ENCODE measurements around the gene REG1B. TPM values are rescaled to one million over a fixed set of nuclear protein-coding genes. Genes with fewer than 3 reads are reported as not detected.

The REG1B gene
- total RNA-seq, 1 experiment from 2014 or later = 2.0 TPM

- Histone ChIP-seq H3K36me3 (ENCODE audit: control insufficient read depth, insufficient read depth, low read length) (no peaks in the 10 kb centered on the region), H3K4me3 (ENCODE audit: low read depth in 2 of 2, low read length in 2 of 2) (no peak overlapping the region), H3K4me1 (ENCODE audit: control insufficient read depth, insufficient read depth, low read length) (no peaks in the 10 kb centered on the region), H3K9me3 (ENCODE audit: control insufficient read depth, insufficient read depth, low read depth, low read length) (no peaks in the 10 kb centered on the region), H3K27ac (ENCODE audit: low read length) (no peak overlapping the region), H3K27me3 (ENCODE audit: control insufficient read depth, insufficient read depth, low read length) (no peaks in the 10 kb centered on the region)
- BruUV-seq (replicated peaks) = no TSS peak
- TF ChIP-seq REST (IDR thresholded peaks at IDR 0.05; ENCODE audit: insufficient read depth in 1 of 2, low read depth in 2 of 2, low read length in 1 of 2) = no peak
- peak; percentile 67; the same call in 1 of the 2 replicates for TF ChIP-seq CTCF (IDR thresholded peaks at IDR 0.05)
- intact Hi-C loops (cut with micrococcal nuclease; ENCODE audit: unreplicated experiment) = loop anchor here (5.0 to 10.0 kb wide), 2 partner anchors 176 to 824 kb away; no protein-coding TSS in a partner anchor
- peak; percentile 78 for ATAC-seq
- POLR2A ChIA-PET = no interaction called here
- in situ Hi-C loops (cut with HindIII; ENCODE audit: low pct_unique_long_range_greater_than_20kb, low sequenced_read_pairs) = no loop called here
- DNase-seq (ENCODE audit: low read depth, low spot score) = no peak
- CTCF ChIA-PET = interaction anchor here (0.8 kb wide), 1 partner anchor 835 kb away, joined by 3 read pairs; no protein-coding TSS in a partner anchor
These were observed 46.8 kb downstream of the REG1B start for GRCh38 chr2:79041032-79041448.

- DNase-seq (ENCODE audit: low read depth, low spot score) (no peak), ATAC-seq (no peak)
- Histone ChIP-seq H3K4me1 (ENCODE audit: control insufficient read depth, insufficient read depth, low read length) (no peaks in the 10 kb centered on the region), H3K4me3 (ENCODE audit: low read depth in 2 of 2, low read length in 2 of 2) (no peak overlapping the region), H3K36me3 (ENCODE audit: control insufficient read depth, insufficient read depth, low read length) (no peaks in the 10 kb centered on the region), H3K9me3 (ENCODE audit: control insufficient read depth, insufficient read depth, low read depth, low read length) (no peaks in the 10 kb centered on the region), H3K27ac (ENCODE audit: low read length) (no peak overlapping the region), H3K27me3 (ENCODE audit: control insufficient read depth, insufficient read depth, low read length) (no peaks in the 10 kb centered on the region)
- in situ Hi-C loops (cut with HindIII; ENCODE audit: low pct_unique_long_range_greater_than_20kb, low sequenced_read_pairs) (no loop called here), intact Hi-C loops (cut with micrococcal nuclease; ENCODE audit: unreplicated experiment) (loop anchor here (5.0 to 10.0 kb wide), 2 partner anchors 177 to 825 kb away; no protein-coding TSS in a partner anchor)
- TF ChIP-seq TCF7L2 (IDR thresholded peaks at IDR 0.05; ENCODE audit: low read depth, low read length) (no peak), POLR2AphosphoS5 (IDR thresholded peaks at IDR 0.05; ENCODE audit: low read depth, low read length) (no peak), REST (IDR thresholded peaks at IDR 0.05; ENCODE audit: insufficient read depth in 1 of 2, low read depth in 2 of 2, low read length in 1 of 2) (no peak), SIN3A (IDR thresholded peaks at IDR 0.05; ENCODE audit: borderline replicate concordance, insufficient read depth, low read depth, low read length) (no peak), CTCF (IDR thresholded peaks at IDR 0.05) (no peak)
- BruUV-seq (replicated peaks) = no TSS peak
- CTCF ChIA-PET = no interaction called here
- POLR2A ChIA-PET = no interaction called here
These were observed 47.8 kb downstream of the REG1B start for GRCh38 chr2:79039944-79040343.

Other genes with a start within 250 kb of the REG1B start
- not detected for gene REG3G, start 62.3 kb downstream of the REG1B start, total RNA-seq (2021; ENCODE audit: unreplicated experiment)
- 4.3 TPM for gene REG1A, start 32.5 kb upstream of the REG1B start, total RNA-seq (2021; ENCODE audit: unreplicated experiment)
- not detected for gene REG3A, start 71.8 kb upstream of the REG1B start, total RNA-seq (2021; ENCODE audit: unreplicated experiment)